Fibroblast of the aortic adventitia (primary cell): Measurements from ENCODE around the gene FHDC1. TPM values are rescaled to one million over a fixed set of nuclear protein-coding genes. Genes with fewer than 3 reads are reported as not detected.

Source experiments
- DNase-seq: peaks from one replicate; pipeline ENCODE4 v3.0.0-alpha.2; 2010; ENCODE audit warnings: low read depth
- H3K4me3 ChIP-seq: 2 replicates; pipeline ENCODE4 v1.5.1; 2011; ENCODE audit warnings: low read depth, mild to moderate bottlenecking, control low read depth, low read length, moderate library complexity
- CTCF ChIP-seq: IDR thresholded peaks from 2 replicates; pipeline ENCODE4 v1.5.1; 2011; ENCODE audit warnings: mild to moderate bottlenecking, low read length, control low read depth, inconsistent platforms; ENCODE audit not compliant: insufficient read depth
- total RNA-seq: library from RNA; depleted of rRNA; stranded (reverse); fragments of >200 nt; gene quantifications from 2 replicates; pipeline ENCODE4 v1.2.3, GENCODE V29; 2012; ENCODE audit warnings: low replicate concordance

Gene FHDC1
- total RNA-seq, 1 donor: 0.09 TPM

GRCh38 chr4:152971053-152971452 lies 34.9 kb downstream of the FHDC1 start:
- TF ChIP-seq CTCF: no peak
- DNase-seq: no peak
- no peak overlapping the region for H3K4me3 ChIP-seq

- peak; percentile 95 for DNase-seq
- no peak for TF ChIP-seq CTCF
- H3K4me3 ChIP-seq: peak overlapping the region; percentile 25
These were observed 36.9 kb downstream of the FHDC1 start for GRCh38 chr4:152972821-152973628.

DNA sequence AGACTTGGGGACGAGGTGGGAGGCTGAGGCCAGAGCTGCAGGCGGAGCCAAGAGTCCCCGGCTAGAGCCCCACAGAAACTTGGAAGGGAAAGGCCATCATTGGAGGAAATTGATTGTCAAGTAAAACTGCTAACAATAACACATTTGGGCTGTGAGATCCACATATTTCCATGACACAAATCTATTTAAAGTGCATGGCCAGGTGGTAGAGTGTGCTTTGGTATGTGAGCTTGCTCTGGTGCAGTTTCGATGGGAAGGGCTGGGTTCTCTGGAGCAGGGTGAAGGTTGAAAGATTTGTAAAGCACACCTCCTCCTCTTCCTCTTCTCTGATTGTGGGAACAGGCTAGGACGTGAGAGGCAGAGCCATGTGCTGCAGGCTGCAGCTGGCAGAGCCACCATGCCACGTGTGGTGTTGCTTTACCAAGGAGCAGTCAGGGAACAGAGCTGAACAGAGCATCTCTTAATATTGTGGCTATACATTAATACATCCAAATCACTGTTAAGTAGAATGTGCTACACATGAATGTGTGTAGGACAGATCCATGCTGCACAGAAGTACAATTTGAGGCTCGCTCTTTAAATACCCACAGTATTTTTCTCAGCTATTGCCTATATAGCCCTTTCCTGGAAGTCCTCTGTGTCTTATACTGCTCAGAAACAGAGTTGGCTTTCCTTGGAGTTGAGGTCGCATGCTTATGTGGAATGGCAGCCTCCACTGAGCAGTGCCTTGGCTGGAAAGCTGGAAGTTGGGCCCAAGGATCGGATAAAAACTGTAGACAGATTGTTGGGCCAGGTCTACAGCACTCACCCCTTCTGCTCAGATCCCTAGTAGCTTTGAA lies 37.7 kb downstream of the FHDC1 start:
- DNase-seq: no peak
- no peak for TF ChIP-seq CTCF
- no peak overlapping the region for H3K4me3 ChIP-seq

- no peak for TF ChIP-seq CTCF
- H3K4me3 ChIP-seq: no peak overlapping the region
- DNase-seq: no peak
These were observed 38.6 kb downstream of the FHDC1 start for GRCh38 chr4:152974468-152975379.

DNA sequence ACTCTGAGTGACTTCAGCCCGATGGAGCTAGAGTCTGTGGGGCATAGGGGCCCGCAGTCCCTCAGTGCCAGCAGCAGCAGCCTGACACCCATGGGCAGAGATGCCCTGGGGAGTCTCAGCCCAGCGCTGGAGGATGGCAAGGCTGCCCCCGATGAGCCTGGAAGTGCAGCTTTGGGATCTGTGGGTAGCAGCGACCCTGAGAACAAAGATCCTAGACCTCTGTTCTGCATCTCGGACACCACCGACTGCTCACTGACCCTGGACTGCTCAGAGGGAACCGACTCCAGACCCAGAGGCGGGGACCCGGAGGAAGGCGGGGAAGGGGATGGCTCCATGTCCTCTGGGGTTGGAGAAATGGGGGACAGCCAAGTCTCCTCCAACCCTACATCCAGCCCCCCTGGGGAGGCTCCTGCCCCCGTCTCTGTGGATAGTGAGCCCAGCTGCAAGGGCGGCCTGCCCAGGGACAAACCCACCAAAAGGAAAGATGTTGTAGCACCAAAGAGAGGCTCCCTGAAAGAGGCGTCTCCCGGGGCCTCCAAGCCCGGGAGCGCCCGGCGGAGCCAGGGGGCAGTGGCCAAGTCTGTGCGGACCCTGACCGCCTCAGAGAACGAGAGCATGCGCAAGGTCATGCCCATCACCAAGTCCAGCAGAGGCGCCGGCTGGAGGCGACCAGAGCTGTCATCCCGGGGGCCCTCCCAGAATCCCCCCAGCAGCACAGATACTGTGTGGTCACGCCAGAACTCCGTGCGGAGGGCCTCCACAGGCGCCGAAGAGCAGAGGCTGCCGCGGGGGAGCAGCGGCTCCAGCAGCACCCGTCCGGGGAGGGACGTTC lies 39.5 kb downstream of the FHDC1 start:
- no peak overlapping the region for H3K4me3 ChIP-seq
- TF ChIP-seq CTCF: no peak
- DNase-seq: no peak
